HepG2 (cell line): ENCODE measurements around the gene OR10R2. TPM values are rescaled to one million over a fixed set of nuclear protein-coding genes. Genes with fewer than 3 reads are reported as not detected.
A peak's percentile ranks its signal among the peaks of the same experiment; 100 is the strongest.

Experiments used
- ATAC-seq: fragments of 200-7000 bp; cut with Tn5 transposase; 3 replicates; pipeline ENCODE4 v1.9.1; 2020; ENCODE audit warnings: mild to moderate bottlenecking, moderate library complexity
- BruUV-seq: library from RNA; stranded (reverse); fragments of 400-500 nt; replicated peaks from 2 replicates; lab custom pipeline; 2021; lab: Mats Ljungman, UMichigan
- CTCF ChIA-PET: fragments of 300-600 bp; formaldehyde crosslinking; extraction: SDS; loops from one replicate; lab custom pipeline; 2021; ENCODE audit warnings: low total read pairs, inconsistent platforms, low intra/inter-chr PET ratio; lab: Yijun Ruan, JAX
- POLR2A ChIA-PET: fragments of 350-600 bp; sonication (Branson Sonifier 250); formaldehyde crosslinking; loops from one replicate; lab custom pipeline; 2020; ENCODE audit warnings: antibody characterized with exemption, inconsistent platforms; lab: Yijun Ruan, JAX
- DNase-seq: peaks from one replicate; pipeline ENCODE4 v3.0.0-alpha.2; 2015; ENCODE audit warnings: low spot score
- FAIRE-seq: peaks from 3 replicates; lab custom pipeline; 2011; peaks lifted over from hg19 to GRCh38; lab: Jason Lieb, UNC
- H2AFZ ChIP-seq: one replicate; pipeline ENCODE4 v1.6.1; 2011; ENCODE audit warnings: low read length, inconsistent platforms
- H3K27ac ChIP-seq: fragments of 300-600 bp; 3 replicates; pipeline ENCODE4 v1.8.0; 2011; ENCODE audit warnings: mixed run types, mild to moderate bottlenecking, mixed read lengths, low read length, inconsistent platforms; ENCODE audit not compliant: insufficient read depth; ENCODE audit errors: extremely low read length
- H3K27me3 ChIP-seq, 2 experiments: fragments of 200-600 bp in 1 of 2; 2 replicates in 1 of 2; 3 replicates in 1 of 2; pipeline versions ENCODE4 v1.6.0 to v1.8.0; 2011; ENCODE audit warnings: low read length in 2 of 2, mild to moderate bottlenecking in 2 of 2, moderate library complexity in 2 of 2, inconsistent platforms in 1 of 2; ENCODE audit not compliant: insufficient read depth in 2 of 2, control insufficient read depth in 1 of 2
- H3K36me3 ChIP-seq, 2 experiments: fragments of 200-600 bp in 1 of 2; replicated peaks in 1 of 2; 2 replicates in 1 of 2; 3 replicates in 1 of 2; pipeline versions ENCODE4 v1.5.1 to v1.8.0; 2011; ENCODE audit warnings: low read length in 2 of 2, inconsistent platforms in 1 of 2; ENCODE audit not compliant: insufficient read depth in 2 of 2, control insufficient read depth in 1 of 2
- H3K4me1 ChIP-seq: 2 replicates; pipeline ENCODE4 v1.5.1; 2012; ENCODE audit warnings: low read length, inconsistent platforms; ENCODE audit not compliant: insufficient read depth
- H3K4me2 ChIP-seq: 2 replicates; pipeline ENCODE4 v1.6.0; 2011; ENCODE audit warnings: low read depth, low read length, inconsistent platforms
- H3K4me3 ChIP-seq, 3 experiments: fragments of 200-600 bp in 1 of 3; sonication (generic), shearing (Covaris generic) in 1 of 3; replicated peaks in 1 of 3; 2 replicates each; pipeline ENCODE4 v1.5.1; 2011 to 2016; ENCODE audit warnings: low read length in 3 of 3, inconsistent platforms in 2 of 3, low read depth in 2 of 3, mild to moderate bottlenecking in 2 of 3, control low read depth in 1 of 3, mixed read lengths in 1 of 3; ENCODE audit not compliant: insufficient read depth in 1 of 3
- H3K79me2 ChIP-seq: one replicate; pipeline ENCODE4 v1.6.1; 2011; ENCODE audit warnings: low read length, inconsistent platforms; ENCODE audit not compliant: insufficient read depth
- H3K9ac ChIP-seq: 2 replicates; pipeline ENCODE4 v1.6.0; 2011; ENCODE audit warnings: mild to moderate bottlenecking, low read depth, low read length, inconsistent platforms; ENCODE audit not compliant: insufficient read depth
- H3K9me3 ChIP-seq: 2 replicates; pipeline ENCODE4 v1.5.1; 2012; ENCODE audit warnings: mild to moderate bottlenecking, low read length
- H4K20me1 ChIP-seq: 2 replicates; pipeline ENCODE4 v1.6.0; 2011; ENCODE audit warnings: inconsistent platforms, mild to moderate bottlenecking, low read length, moderate library complexity; ENCODE audit not compliant: insufficient read depth
- ARID3A ChIP-seq: IDR thresholded peaks from 2 replicates; pipeline ENCODE4 v1.6.1; 2012; ENCODE audit warnings: low read depth, low read length, improper control_type of control experiment
- MAFK ChIP-seq, 2 experiments: IDR thresholded peaks in 1 of 2; conservative IDR thresholded peaks in 1 of 2; 2 replicates each; pipeline ENCODE4 v1.6.1; 2011; ENCODE audit warnings: improper control_type of control experiment in 2 of 2, low read length in 2 of 2
- MEIS2 ChIP-seq: sonication (generic); formaldehyde crosslinking; IDR thresholded peaks from 2 replicates; pipeline ENCODE4 v1.9.0; 2021; ENCODE audit warnings: mild to moderate bottlenecking, missing genetic modification reagents
- NFE2L2 ChIP-seq: fragments of 150-350 bp; IDR thresholded peaks from 2 replicates; pipeline ENCODE4 v1.6.1; 2014; ENCODE audit warnings: low read length
- WGBS: methylation state at CpG from one replicate; pipeline ENCODE4 v1.1.6; 2017; ENCODE audit warnings: low lambda C conversion rate; 5-methylcytosine and 5-hydroxymethylcytosine counted together
- in situ Hi-C: cut with HindIII; loops from 2 replicates; pipeline ENCODE4 v1.10.0; 2017; ENCODE audit warnings: low pct_unique_long_range_greater_than_20kb; ENCODE audit not compliant: extremely low pct_ligation_motif_present
- intact Hi-C: fragments of 100-400 bp; cut with micrococcal nuclease; formaldehyde crosslinking; loops from one replicate; pipeline ENCODE4 v1.10.0; 2022; ENCODE audit not compliant: unreplicated experiment
- polyA plus RNA-seq, 8 experiments: library from polyadenylated mRNA; depleted of rRNA in 3 of 8; stranded (reverse) in 7 of 8; unstranded in 1 of 8; fragments of >200 nt; fragmentation: Illumina TruSeq in 4 of 8; extraction: Trizol in 4 of 8; gene quantifications; 2 replicates each; pipeline versions ENCODE4 v1.2.1 to v1.2.3, GENCODE V29; 2011 to 2016; ENCODE audit warnings: low read depth in 4 of 8, missing spikeins in 1 of 8, mixed read lengths in 1 of 8; ENCODE audit not compliant: insufficient read depth in 1 of 8
- total RNA-seq, 5 experiments: library from RNA; depleted of rRNA; stranded (reverse); fragments of >200 nt; fragmentation: Illumina TruSeq; extraction: Trizol; gene quantifications; 2 replicates each; pipeline ENCODE4 v1.2.3, GENCODE V29; 2016; ENCODE audit warnings: low read depth in 1 of 5
- TF ChIP-seq, protein P1 (sequence below): sonication (generic); formaldehyde crosslinking; IDR thresholded peaks from 2 replicates; pipeline ENCODE4 v1.4.0; 2020; ENCODE audit warnings: missing genetic modification reagents

Gene OR10R2
- total and polyA plus RNA-seq, 2 of the 13 experiments (the other 11 are each of a cell fraction or from before 2014, with no cell fraction given), result not detected

GRCh38 chr1:158507511-158507910, 35.5 kb downstream of the OR10R2 start:
- H3K9ac ChIP-seq, result no peak overlapping the region
- TF ChIP-seq, protein P1, sequence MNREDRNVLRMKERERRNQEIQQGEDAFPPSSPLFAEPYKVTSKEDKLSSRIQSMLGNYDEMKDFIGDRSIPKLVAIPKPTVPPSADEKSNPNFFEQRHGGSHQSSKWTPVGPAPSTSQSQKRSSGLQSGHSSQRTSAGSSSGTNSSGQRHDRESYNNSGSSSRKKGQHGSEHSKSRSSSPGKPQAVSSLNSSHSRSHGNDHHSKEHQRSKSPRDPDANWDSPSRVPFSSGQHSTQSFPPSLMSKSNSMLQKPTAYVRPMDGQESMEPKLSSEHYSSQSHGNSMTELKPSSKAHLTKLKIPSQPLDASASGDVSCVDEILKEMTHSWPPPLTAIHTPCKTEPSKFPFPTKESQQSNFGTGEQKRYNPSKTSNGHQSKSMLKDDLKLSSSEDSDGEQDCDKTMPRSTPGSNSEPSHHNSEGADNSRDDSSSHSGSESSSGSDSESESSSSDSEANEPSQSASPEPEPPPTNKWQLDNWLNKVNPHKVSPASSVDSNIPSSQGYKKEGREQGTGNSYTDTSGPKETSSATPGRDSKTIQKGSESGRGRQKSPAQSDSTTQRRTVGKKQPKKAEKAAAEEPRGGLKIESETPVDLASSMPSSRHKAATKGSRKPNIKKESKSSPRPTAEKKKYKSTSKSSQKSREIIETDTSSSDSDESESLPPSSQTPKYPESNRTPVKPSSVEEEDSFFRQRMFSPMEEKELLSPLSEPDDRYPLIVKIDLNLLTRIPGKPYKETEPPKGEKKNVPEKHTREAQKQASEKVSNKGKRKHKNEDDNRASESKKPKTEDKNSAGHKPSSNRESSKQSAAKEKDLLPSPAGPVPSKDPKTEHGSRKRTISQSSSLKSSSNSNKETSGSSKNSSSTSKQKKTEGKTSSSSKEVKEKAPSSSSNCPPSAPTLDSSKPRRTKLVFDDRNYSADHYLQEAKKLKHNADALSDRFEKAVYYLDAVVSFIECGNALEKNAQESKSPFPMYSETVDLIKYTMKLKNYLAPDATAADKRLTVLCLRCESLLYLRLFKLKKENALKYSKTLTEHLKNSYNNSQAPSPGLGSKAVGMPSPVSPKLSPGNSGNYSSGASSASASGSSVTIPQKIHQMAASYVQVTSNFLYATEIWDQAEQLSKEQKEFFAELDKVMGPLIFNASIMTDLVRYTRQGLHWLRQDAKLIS, result no peak
- TF ChIP-seq MAFK (conservative IDR thresholded peaks at IDR 0.05 in 1 of 2, IDR thresholded peaks at IDR 0.05 in 1 of 2; ENCODE audit: low read length in 2 of 2) (peak; percentile 32 to 33; a peak in 1 of 4 replicates), NFE2L2 (peak; percentile 52), MEIS2 (no peak), ARID3A (no peak)
- H3K36me3 ChIP-seq, result no peaks in the 10 kb centered on the region
- ATAC-seq (no peak), DNase-seq (no peak), FAIRE-seq (no peak)
- no peaks in the 10 kb centered on the region for H3K27me3 ChIP-seq
- peaks cover 4% of the 10 kb centered on the region; the same call in 1 of the 2 replicates for H3K9me3 ChIP-seq
- ChIA-PET POLR2A (no interaction called here), CTCF (no interaction called here)
- in situ Hi-C loops, result no loop called here
- H3K4me1 ChIP-seq, result no peaks in the 10 kb centered on the region
- 1% methylated on average over 2 of the region's 2 CpGs for WGBS
- no peak overlapping the region for H3K4me2 ChIP-seq
- intact Hi-C loops, result loop anchor here (2.0 kb wide), 1 partner anchor 491 kb away; no protein-coding TSS in a partner anchor
- no peaks in the 10 kb centered on the region for H4K20me1 ChIP-seq
- no peak overlapping the region for H3K27ac ChIP-seq
- BruUV-seq, result no TSS peak
- no peaks in the 10 kb centered on the region for H3K79me2 ChIP-seq
- H3K4me3 ChIP-seq, result no peak overlapping the region
- H2AFZ ChIP-seq, result no peak overlapping the region
